GM19023 (cell line): Measurements from ENCODE around the gene OSBPL5.

Source experiments
- ATAC-seq: cut with Tn5 transposase; IDR thresholded peaks from one replicate; pipeline ENCODE4 v1.9.1; 2021; ENCODE audit warnings: mild to moderate bottlenecking, moderate library complexity; ENCODE audit not compliant: unreplicated experiment

OSBPL5 gene

GRCh38 chr11:3041699-3042441 lies 123.2 kb downstream of the OSBPL5 start:
- no peak for ATAC-seq

- no peak for ATAC-seq
These were observed 124.2 kb downstream of the OSBPL5 start for GRCh38 chr11:3040881-3041280.

- no peak for ATAC-seq
These were observed 127.2 kb downstream of the OSBPL5 start for GRCh38 chr11:3037945-3038271.
